Cardiac fibroblast (primary cell): ENCODE measurements around the gene DGKZ.
"Not testable (repeated sequence)": the region's sequence is repeated elsewhere in the genome, so short reads cannot be mapped to it uniquely, and the experiment has no call there.

Source experiments
- DNase-seq, 2 donors: peaks; one replicate each; pipeline versions ENCODE4 v3.0.0 to v3.0.0-alpha.2; 2010; ENCODE audit warnings: low read depth in 2 of 2
- H3K4me3 ChIP-seq, 2 donors: replicated peaks in 1 of 2; 1 replicate in 1 of 2; 2 replicates in 1 of 2; pipeline ENCODE4 v1.5.1; 2011; ENCODE audit warnings: low read depth in 2 of 2, low read length in 2 of 2, mild to moderate bottlenecking in 2 of 2, moderate library complexity in 1 of 2
- TF ChIP-seq, protein P1 (sequence below): IDR thresholded peaks from one replicate; pipeline ENCODE4 v1.5.1; 2011; ENCODE audit warnings: low read depth, mild to moderate bottlenecking, low read length, inconsistent platforms

Gene DGKZ

DNA sequence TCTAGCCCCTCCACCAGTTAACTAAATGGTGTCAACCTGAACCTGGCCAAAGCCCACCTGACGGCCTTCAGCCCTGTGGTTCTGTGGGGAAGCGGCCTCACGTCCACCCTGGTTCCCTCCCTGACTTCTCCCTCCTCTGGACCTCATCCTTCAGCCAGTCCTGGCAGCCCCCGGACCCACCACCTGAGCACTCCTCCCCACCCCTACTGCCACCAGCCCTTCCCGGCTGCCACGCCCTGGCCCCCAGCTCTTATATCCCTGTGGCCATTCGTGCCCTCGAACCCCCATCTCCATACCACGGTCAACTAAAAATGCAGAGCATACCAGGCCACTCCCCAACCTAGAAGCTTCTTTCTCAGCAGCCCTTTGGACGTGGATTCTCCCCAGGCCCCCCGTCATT lies 30.0 kb downstream of the DGKZ start:
- TF ChIP-seq, protein P1, sequence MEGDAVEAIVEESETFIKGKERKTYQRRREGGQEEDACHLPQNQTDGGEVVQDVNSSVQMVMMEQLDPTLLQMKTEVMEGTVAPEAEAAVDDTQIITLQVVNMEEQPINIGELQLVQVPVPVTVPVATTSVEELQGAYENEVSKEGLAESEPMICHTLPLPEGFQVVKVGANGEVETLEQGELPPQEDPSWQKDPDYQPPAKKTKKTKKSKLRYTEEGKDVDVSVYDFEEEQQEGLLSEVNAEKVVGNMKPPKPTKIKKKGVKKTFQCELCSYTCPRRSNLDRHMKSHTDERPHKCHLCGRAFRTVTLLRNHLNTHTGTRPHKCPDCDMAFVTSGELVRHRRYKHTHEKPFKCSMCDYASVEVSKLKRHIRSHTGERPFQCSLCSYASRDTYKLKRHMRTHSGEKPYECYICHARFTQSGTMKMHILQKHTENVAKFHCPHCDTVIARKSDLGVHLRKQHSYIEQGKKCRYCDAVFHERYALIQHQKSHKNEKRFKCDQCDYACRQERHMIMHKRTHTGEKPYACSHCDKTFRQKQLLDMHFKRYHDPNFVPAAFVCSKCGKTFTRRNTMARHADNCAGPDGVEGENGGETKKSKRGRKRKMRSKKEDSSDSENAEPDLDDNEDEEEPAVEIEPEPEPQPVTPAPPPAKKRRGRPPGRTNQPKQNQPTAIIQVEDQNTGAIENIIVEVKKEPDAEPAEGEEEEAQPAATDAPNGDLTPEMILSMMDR = no peak
- no peak for DNase-seq
- H3K4me3 ChIP-seq = no peak overlapping the region

DNA sequence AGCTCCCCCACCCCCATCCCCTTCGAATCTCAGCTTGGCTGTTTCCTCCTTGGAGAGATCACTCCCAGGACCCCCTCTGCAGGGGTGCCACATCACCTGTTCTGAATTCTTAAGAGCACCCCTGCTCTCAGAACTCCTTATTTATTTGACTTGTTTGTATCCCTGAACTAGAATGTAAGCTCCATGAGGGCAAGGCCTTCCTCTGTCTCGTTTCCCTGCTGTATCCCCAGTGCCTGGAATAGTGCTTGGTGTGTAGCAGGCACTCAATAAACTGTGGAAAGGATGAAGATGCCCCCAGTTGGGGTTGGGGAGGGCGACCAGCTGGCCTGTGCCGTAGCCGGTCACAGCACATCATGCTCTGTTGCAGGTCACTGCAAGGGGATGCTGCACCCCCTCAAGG lies 30.6 kb downstream of the DGKZ start:
- no peak overlapping the region for H3K4me3 ChIP-seq
- DNase-seq = no peak
- TF ChIP-seq, protein P1 = no peak

DNA sequence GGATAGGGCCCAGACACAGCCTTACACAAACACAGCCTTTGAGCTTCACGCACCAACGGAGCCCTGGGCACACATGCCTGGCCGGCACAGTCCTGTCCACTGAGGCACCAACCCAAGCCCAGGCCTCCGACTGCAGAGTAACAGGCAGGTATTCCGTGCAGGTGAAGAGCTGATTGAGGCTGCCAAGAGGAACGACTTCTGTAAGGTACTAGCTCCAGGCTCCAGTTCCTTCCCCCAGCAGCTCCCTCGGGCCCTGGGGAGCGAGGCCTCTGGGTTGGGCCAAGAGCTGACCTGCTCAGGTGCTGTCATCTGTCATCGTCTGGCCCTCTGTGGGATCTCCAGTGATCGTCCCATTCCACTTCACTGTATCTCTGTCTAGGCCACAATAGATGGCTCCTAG lies 31.0 kb downstream of the DGKZ start:
- H3K4me3 ChIP-seq = no peak overlapping the region
- TF ChIP-seq, protein P1 = no peak
- no peak for DNase-seq

DNA sequence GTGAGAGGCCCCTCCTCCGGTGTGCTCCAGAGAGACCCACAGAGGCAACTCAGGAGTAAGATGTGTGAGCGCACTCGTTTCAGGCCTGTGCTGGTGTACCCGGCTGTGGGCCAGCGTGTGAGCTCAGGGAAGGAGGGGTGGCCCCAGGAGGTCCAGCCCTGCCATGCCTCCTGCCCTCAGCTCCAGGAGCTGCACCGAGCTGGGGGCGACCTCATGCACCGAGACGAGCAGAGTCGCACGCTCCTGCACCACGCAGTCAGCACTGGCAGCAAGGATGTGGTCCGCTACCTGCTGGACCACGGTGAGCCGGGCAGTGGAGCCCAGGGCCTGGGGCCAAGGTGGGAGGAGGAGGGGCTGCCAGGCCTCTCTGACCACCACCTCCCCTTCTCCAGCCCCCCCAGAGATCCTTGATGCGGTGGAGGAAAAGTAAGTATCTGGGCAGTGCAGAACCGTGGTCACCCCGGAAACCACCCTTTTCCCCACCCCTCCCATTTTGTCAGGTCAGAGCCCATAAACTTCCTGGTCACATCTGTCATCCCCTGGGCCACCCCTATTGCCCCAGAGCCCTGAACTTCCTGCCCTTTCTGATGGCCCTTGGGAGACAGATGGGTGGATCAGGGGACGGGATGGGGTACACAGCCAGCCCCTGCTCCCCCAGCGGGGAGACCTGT lies 31.7 kb downstream of the DGKZ start:
- TF ChIP-seq, protein P1 = no peak
- DNase-seq = no peak
- H3K4me3 ChIP-seq = no peak overlapping the region

DNA sequence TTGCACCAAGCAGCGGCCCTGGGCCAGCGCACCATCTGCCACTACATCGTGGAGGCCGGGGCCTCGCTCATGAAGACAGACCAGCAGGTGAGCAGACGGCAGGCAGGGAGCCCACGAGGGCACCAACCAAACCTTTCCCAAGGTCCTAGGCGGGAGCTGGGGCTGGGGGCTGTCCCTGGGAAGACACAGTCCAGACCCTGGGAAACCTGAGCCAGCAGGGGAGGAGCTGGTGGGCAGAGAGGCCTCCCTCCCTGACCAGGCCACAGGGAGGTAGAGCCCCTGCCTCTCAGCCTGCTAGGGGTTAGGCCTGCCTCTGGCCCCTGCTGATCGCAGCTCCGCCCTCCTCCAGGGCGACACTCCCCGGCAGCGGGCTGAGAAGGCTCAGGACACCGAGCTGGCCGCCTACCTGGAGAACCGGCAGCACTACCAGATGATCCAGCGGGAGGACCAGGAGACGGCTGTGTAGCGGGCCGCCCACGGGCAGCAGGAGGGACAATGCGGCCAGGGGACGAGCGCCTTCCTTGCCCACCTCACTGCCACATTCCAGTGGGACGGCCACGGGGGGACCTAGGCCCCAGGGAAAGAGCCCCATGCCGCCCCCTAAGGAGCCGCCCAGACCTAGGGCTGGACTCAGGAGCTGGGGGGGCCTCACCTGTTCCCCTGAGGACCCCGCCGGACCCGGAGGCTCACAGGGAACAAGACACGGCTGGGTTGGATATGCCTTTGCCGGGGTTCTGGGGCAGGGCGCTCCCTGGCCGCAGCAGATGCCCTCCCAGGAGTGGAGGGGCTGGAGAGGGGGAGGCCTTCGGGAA lies 32.4 kb downstream of the DGKZ start:
- H3K4me3 ChIP-seq, DNase-seq: not testable (repeated sequence)

DNA sequence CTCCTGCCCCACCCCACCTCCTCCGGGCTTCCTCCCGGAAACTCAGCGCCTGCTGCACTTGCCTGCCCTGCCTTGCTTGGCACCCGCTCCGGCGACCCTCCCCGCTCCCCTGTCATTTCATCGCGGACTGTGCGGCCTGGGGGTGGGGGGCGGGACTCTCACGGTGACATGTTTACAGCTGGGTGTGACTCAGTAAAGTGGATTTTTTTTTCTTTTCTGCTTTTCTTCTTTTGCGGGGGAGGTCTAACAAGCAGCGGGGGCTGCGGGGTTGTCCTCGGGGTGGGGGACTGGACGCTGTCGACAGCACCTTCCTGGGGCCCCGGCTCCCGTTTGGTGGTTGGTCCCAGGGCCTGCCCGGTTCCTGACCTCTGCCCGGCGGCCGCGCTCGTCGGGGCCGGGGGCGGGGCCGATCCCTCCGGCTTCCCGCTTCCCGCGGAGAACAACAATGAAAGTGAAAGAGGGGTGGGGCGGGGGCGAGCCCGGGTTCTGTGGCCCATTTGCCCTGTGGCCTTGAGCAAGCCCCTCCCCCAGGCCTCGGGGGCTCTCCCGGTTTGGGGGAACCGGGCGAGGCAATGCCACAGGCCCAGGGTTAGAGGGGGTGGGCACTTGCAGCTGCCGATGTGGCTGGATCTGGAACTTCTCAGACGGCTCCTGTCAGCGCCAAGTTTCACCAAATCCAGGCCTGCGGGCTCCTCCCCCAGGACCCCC lies 33.2 kb downstream of the DGKZ start:
- peak overlapping the region; percentile 53 to 57 for H3K4me3 ChIP-seq
- peak; percentile 33 to 49 for DNase-seq
- TF ChIP-seq, protein P1 = no peak
